HG02610 (cell line): ENCODE data around the gene CYP1A2.

ENCODE experiments used
- ATAC-seq: cut with Tn5 transposase; IDR thresholded peaks from one replicate; pipeline ENCODE4 v1.9.1; 2021; ENCODE audit warnings: mild to moderate bottlenecking, moderate library complexity; ENCODE audit not compliant: unreplicated experiment

CYP1A2 gene

GRCh38 chr15:74788683-74789151, 40.1 kb downstream of the CYP1A2 start:
- peak; percentile 38 for ATAC-seq

GRCh38 chr15:74789171-74789631, 40.6 kb downstream of the CYP1A2 start:
- no peak for ATAC-seq

GRCh38 chr15:74789741-74790079, 41.1 kb downstream of the CYP1A2 start:
- no peak for ATAC-seq

GRCh38 chr15:74790080-74790916, 41.7 kb downstream of the CYP1A2 start:
- ATAC-seq, result no peak

- ATAC-seq, result no peak
Measured at GRCh38 chr15:74791007-74791406, 42.4 kb downstream of the CYP1A2 start.

- no peak for ATAC-seq
Measured at GRCh38 chr15:74791667-74792066, 43.0 kb downstream of the CYP1A2 start.

GRCh38 chr15:74792227-74793016, 43.8 kb downstream of the CYP1A2 start:
- no peak for ATAC-seq

- no peak for ATAC-seq
Measured at GRCh38 chr15:74793135-74794028, 44.7 kb downstream of the CYP1A2 start.

- ATAC-seq, result no peak
Measured at GRCh38 chr15:74794248-74794969, 45.8 kb downstream of the CYP1A2 start.

GRCh38 chr15:74794970-74795349, 46.3 kb downstream of the CYP1A2 start:
- no peak for ATAC-seq

GRCh38 chr15:74795966-74796625, 47.5 kb downstream of the CYP1A2 start:
- no peak for ATAC-seq

GRCh38 chr15:74798388-74799254, 50.0 kb downstream of the CYP1A2 start:
- ATAC-seq, result no peak

- ATAC-seq, result no peak
Measured at GRCh38 chr15:74799255-74799855, 50.7 kb downstream of the CYP1A2 start.

- peak; percentile 66 for ATAC-seq
Measured at GRCh38 chr15:74799856-74800558, 51.4 kb downstream of the CYP1A2 start.

- ATAC-seq, result no peak
Measured at GRCh38 chr15:74800559-74801094, 52.0 kb downstream of the CYP1A2 start.

- ATAC-seq, result no peak
Measured at GRCh38 chr15:74801311-74801997, 52.8 kb downstream of the CYP1A2 start.

GRCh38 chr15:74802290-74802689, 53.6 kb downstream of the CYP1A2 start:
- ATAC-seq, result no peak
